ENCODE measurements around the gene MUC12.

Gene MUC12

GRCh38 chr7:101068401-101068800 is 99.0 kb downstream of the MUC12 start:
- no peak for TF ChIP-seq SPI1 (IDR thresholded peaks at IDR 0.05; ENCODE audit: borderline replicate concordance, low read depth)
- TF ChIP-seq POLR2AphosphoS5 (IDR thresholded peaks at IDR 0.05; ENCODE audit: low read depth) = no peak
- no peak for TF ChIP-seq REST (IDR thresholded peaks at IDR 0.05; ENCODE audit: insufficient replicate concordance, low read depth)
- no peak for TF ChIP-seq GABPA (IDR thresholded peaks at IDR 0.05; ENCODE audit: low read depth)
- TF ChIP-seq, protein P1, sequence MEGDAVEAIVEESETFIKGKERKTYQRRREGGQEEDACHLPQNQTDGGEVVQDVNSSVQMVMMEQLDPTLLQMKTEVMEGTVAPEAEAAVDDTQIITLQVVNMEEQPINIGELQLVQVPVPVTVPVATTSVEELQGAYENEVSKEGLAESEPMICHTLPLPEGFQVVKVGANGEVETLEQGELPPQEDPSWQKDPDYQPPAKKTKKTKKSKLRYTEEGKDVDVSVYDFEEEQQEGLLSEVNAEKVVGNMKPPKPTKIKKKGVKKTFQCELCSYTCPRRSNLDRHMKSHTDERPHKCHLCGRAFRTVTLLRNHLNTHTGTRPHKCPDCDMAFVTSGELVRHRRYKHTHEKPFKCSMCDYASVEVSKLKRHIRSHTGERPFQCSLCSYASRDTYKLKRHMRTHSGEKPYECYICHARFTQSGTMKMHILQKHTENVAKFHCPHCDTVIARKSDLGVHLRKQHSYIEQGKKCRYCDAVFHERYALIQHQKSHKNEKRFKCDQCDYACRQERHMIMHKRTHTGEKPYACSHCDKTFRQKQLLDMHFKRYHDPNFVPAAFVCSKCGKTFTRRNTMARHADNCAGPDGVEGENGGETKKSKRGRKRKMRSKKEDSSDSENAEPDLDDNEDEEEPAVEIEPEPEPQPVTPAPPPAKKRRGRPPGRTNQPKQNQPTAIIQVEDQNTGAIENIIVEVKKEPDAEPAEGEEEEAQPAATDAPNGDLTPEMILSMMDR (IDR thresholded peaks at IDR 0.05; ENCODE audit: insufficient read depth, low read length) = no peak
- no peak overlapping the region for H3K27ac ChIP-seq (replicated peaks)

More at GRCh38 chr7:101068401-101068800, 99.0 kb downstream of the MUC12 start:
- Histone ChIP-seq H3K4me3 (replicated peaks; ENCODE audit: insufficient read depth, low read length) (no peak overlapping the region), H3K27me3 (ENCODE audit: insufficient read depth, poor library complexity, severe bottlenecking) (no peaks in the 10 kb centered on the region)
- DNase-seq (ENCODE audit: low read depth in 1 of 2, low spot score in 1 of 2) = no peak

Data from HL-60 (cell line).